GM21529 (cell line): ENCODE data around the gene SUGCT.

Source experiments
- ATAC-seq: cut with Tn5 transposase; IDR thresholded peaks from one replicate; pipeline ENCODE4 v1.9.1; 2021; ENCODE audit not compliant: unreplicated experiment

The SUGCT gene

DNA sequence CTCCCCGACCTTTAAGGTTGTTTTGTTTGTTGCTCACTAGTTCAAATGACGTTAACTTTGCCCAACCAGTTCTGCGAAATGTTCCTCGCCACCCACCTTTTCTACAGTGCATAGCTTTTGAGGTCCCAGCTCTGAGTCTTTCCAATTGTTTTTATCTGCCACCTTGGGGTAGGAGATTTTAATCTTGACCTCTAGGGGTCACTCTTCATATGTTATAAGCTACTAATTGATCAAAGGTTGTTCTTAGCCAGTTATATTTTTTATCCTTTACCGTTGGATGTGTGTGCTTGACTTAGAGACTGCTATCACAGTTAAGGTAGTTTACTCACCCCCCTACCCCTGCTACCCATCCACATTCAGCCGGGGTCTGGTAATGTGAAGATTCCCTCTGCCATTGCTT lies 372.4 kb downstream of the SUGCT start:
- ATAC-seq: no peak

- no peak for ATAC-seq
These were observed 374.6 kb downstream of the SUGCT start for GRCh38 chr7:40509287-40509996.

DNA sequence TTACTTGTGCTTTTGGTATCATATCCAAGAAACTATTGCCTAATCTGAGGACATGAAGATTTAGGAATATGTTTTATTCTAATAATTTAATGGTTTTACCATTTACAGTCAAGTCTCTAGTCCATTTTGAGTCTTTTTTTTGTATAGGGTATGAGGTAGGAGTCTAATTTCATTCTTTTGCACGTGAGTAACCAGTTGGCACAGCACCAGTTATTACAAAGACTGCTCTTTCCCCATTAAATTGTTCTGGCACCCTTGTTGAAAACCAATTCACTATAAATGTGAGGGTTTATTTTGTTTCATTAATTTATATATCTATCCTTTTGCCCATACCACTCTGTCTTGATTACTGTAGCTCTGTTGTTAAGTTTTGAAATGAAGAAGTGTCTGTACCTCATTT lies 381.6 kb downstream of the SUGCT start:
- no peak for ATAC-seq

DNA sequence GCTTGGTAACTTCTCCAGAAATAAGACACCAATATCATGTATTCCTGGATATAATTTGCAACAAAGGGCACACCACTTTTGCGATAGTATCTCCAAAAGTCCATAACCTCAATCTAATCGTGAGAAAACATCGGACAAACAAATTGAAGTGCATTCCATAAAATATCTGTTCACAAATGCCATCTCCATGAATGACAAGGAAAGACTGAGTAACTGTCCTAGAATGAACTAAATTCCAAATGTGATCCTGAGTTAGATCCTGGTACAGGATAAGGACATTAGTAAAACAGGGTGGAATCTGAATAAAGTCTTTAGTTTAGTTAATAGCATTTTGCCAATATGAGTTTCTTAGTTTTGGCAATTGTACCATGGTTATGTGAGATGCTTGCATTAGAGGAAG lies 384.2 kb downstream of the SUGCT start:
- ATAC-seq: no peak

- no peak for ATAC-seq
These were observed 386.4 kb downstream of the SUGCT start for GRCh38 chr7:40520986-40521738.

DNA sequence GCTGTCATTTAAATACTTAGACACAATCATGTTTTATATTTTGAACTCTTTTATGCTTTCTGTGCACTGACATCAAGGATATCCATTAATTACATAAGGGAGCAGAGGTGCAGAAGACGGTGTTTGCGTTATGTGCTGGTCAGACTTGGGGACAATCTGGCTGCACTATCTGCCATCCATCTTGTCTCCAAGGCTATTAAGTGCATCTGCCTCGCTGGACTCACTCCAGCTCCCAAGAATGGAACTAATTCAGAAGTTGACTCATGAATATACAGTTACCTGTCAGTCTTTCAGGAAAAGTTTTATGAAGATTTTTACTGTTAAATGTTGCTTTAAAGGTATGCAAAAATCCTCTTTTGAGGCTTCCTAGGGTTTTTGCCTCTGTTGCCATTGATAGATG lies 391.0 kb downstream of the SUGCT start:
- ATAC-seq: no peak

GRCh38 chr7:40526951-40527715 lies 392.3 kb downstream of the SUGCT start:
- ATAC-seq: no peak

GRCh38 chr7:40527723-40528122 lies 392.9 kb downstream of the SUGCT start:
- ATAC-seq: no peak

GRCh38 chr7:40530292-40530691 lies 395.5 kb downstream of the SUGCT start:
- ATAC-seq: no peak

- ATAC-seq: no peak
These were observed 397.2 kb downstream of the SUGCT start for GRCh38 chr7:40531956-40532355.

DNA sequence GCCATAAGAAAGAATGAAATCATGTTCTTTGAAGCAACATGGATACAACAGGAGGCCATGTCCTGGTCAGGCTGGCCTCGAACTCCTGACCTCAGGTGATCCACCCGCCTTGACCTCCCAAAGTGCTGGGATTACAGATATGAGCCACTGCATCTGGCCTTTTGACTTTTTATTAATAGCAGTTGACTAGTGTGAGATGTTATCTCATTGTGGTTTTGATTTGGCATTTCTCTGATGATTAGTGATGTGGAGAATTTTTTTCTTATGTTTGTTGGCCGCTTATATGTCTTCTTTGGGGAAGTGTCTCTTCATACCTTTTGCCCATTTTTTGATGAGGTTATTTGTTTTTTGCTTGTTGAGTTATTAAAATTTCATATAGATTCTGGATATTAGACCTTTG lies 400.9 kb downstream of the SUGCT start:
- ATAC-seq: no peak

- no peak for ATAC-seq
These were observed 401.6 kb downstream of the SUGCT start for GRCh38 chr7:40536421-40536820.

GRCh38 chr7:40538281-40538680 lies 403.5 kb downstream of the SUGCT start:
- ATAC-seq: no peak

GRCh38 chr7:40541336-40541735 lies 406.5 kb downstream of the SUGCT start:
- no peak for ATAC-seq

DNA sequence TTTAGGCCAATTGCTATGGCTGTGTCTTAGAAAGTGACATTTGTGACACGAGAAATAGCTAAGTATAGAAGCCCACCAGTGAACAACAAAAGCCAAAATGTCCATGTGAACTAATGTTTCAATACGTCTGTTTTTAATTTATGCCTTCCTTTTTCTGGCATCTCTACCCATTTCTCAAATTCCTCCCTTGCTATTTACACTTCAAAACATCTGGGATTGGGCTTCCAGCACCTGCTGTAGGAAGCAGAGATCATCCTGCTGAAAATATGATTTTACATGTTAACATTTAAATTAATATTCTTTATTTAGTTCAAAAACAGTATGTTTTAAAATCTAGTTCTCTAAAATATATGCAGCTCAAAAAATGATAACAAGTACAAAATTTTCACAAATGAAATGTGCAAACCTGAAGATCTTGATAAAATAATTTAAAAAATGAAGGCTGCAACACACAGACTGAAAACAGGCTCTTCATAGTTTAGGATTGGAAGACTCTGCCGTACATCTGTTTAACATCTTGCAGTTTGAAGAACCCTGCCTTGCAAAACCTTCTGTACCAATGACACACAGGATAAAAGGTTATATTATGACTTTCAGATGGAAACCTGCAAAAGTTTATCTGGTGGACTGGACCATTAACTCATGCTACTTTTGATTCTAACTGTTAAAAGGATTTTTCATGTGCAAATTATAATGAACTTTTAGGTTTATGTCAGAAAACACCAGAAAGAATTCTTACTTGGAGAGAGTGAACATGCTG lies 408.4 kb downstream of the SUGCT start:
- no peak for ATAC-seq

DNA sequence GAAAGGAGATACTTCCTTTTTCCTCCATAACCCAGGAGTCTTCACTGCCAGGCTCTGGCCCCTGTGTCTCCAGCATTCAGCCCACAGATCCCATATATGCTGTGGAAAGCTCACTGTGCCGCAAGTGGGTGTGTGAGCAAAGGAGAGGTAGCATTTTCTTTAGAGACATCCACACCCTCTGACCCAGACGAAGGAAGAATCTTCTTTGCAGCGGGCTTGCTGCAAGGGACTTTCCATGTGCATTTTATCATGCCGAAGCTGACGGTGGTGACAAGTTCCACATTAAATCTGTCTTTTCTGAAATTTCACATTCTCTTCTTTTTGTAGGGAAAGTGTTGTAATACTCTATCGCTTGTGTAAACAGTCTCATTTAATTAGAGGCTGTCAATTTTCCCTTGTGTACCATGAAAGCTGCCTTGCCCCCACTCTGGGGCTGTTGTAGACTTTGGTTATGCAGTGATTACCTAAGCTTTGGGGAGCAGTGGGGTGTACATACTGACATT lies 409.5 kb downstream of the SUGCT start:
- no peak for ATAC-seq

GRCh38 chr7:40544871-40545303 lies 410.1 kb downstream of the SUGCT start:
- ATAC-seq: no peak

DNA sequence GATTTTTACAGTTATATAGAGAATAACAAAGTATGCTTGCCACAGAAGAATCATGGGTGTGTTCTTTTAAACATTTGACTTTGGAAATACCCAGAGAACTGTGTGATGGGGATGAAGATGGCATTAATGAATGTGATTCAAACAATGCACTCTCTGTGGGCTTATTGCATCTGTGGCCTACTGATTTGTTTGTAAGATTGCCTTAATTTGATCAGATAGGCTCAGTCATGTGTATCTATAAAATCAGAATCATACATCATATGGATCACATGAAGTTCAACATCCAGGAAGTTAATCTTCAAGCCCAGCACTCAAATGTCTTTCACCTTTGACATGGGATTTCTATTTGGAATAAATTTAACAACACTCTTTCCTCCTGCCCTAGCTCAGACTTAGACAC lies 410.9 kb downstream of the SUGCT start:
- no peak for ATAC-seq

DNA sequence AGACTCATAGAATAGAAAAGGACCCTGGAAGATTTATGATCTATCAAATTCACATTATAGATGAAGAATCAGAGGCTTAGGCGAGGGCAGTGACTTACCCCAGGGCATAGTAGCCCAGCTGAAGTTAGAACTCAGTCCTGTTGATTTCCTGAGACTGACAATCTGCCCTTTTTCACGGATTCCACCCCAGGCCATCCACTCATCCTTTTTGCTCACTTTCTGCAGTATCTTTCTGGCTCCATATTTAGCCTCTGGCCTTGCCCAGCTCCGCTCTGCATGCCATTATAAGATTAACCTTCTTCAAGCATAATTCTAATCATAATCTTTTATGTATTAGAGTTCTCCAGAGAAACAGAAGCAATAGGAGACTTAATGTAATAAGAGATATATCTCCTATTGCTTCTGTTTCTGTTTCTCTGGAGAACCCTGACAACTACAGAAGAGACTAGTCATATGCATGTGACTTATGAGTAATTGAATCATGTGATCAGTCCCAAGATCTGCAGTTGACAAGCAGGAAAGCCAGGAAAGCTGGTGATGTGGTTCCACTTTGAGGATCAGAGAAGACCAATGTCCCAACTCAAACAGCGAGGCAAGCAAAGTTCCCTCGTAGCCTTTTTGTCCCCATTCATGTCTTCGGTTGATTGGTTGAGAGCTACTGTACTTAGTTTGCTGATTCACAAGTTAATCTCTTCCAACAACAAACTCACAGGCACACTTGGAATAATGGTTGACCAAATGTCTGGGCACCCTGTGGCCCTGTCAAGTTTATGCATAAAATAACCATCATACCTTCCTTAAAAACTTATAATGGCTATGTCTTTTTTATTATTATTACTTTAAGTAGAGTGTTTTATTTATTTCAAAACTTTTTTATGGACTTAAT lies 412.1 kb downstream of the SUGCT start:
- ATAC-seq: no peak
